ENCODE measurements around the gene KCND3. TPM values are rescaled to one million over a fixed set of nuclear protein-coding genes. Genes with fewer than 3 reads are reported as not detected.

The KCND3 gene
- total RNA-seq, 1 donor, result 0.09 TPM

DNA sequence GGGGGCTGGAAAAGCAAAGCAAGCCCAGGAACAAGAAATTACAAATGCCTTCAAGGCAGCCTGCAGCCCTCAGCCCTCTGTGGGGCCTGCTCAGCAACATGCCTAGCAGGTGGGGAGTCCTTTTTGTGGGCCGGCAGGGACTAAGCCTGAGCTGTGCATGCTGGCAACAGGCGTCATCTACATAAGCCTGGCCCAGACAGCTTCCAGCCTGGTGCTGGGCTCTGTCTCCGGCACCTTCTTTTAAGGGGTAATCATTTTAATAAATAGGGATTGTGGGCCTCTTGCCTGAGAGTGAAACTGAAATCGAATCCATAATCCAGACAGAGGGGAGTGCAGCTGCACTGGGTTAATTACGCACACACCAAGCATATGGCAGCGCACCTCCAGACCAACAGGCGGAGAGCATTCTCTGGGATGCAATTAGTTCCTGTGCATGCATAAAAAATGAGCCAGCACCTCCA is 137.2 kb downstream of the KCND3 start:
- TF ChIP-seq, protein P1, sequence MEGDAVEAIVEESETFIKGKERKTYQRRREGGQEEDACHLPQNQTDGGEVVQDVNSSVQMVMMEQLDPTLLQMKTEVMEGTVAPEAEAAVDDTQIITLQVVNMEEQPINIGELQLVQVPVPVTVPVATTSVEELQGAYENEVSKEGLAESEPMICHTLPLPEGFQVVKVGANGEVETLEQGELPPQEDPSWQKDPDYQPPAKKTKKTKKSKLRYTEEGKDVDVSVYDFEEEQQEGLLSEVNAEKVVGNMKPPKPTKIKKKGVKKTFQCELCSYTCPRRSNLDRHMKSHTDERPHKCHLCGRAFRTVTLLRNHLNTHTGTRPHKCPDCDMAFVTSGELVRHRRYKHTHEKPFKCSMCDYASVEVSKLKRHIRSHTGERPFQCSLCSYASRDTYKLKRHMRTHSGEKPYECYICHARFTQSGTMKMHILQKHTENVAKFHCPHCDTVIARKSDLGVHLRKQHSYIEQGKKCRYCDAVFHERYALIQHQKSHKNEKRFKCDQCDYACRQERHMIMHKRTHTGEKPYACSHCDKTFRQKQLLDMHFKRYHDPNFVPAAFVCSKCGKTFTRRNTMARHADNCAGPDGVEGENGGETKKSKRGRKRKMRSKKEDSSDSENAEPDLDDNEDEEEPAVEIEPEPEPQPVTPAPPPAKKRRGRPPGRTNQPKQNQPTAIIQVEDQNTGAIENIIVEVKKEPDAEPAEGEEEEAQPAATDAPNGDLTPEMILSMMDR (IDR thresholded peaks at IDR 0.05; ENCODE audit: insufficient read depth, low read length), result no peak
- no peak for DNase-seq (ENCODE audit: low read depth)
- H3K4me3 ChIP-seq (ENCODE audit: low read depth, low read length), result no peak overlapping the region

DNA sequence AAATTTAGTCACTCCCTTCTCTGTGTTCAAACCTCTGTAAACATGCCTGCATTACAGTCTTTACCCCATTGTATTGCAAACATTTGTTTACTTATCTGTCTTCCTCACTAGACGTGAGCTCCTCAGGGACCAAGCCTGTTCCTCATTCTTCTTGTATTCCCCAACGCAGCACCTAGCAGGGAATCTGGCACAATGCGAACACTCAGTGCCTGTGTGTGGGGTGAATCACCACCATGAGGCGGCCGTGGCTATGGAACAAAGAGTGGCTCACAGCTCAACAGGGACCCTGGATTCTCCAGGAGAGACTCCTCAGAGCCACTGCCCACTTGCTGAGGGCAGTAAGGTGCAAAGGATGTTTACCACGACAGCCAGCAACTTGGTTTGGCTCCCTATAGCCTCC is 137.9 kb downstream of the KCND3 start:
- no peak overlapping the region for H3K4me3 ChIP-seq (ENCODE audit: low read depth, low read length)
- TF ChIP-seq, protein P1 (IDR thresholded peaks at IDR 0.05; ENCODE audit: insufficient read depth, low read length), result no peak
- DNase-seq (ENCODE audit: low read depth), result no peak

DNA sequence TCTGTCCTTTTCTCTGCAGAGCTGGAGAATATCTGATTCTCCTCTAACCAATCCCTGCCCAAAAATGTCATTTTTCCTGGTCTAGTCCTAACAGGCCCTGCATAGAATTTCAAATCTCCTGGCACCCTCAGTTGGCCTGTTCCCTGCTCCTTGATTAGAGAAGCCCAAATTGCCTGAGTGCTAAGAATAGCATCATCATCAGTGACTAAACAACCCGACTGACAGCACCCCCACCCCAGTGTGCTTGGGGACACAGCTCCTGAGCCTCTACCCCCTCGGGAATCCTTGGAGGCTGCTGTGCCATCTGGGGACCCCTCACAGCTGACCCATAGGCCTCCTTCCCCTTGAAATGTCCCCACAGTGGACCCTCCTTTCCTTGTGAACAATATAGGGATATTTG is 139.4 kb downstream of the KCND3 start:
- TF ChIP-seq, protein P1 (IDR thresholded peaks at IDR 0.05; ENCODE audit: insufficient read depth, low read length), result no peak
- no peak for DNase-seq (ENCODE audit: low read depth)
- H3K4me3 ChIP-seq (ENCODE audit: low read depth, low read length), result no peak overlapping the region

DNA sequence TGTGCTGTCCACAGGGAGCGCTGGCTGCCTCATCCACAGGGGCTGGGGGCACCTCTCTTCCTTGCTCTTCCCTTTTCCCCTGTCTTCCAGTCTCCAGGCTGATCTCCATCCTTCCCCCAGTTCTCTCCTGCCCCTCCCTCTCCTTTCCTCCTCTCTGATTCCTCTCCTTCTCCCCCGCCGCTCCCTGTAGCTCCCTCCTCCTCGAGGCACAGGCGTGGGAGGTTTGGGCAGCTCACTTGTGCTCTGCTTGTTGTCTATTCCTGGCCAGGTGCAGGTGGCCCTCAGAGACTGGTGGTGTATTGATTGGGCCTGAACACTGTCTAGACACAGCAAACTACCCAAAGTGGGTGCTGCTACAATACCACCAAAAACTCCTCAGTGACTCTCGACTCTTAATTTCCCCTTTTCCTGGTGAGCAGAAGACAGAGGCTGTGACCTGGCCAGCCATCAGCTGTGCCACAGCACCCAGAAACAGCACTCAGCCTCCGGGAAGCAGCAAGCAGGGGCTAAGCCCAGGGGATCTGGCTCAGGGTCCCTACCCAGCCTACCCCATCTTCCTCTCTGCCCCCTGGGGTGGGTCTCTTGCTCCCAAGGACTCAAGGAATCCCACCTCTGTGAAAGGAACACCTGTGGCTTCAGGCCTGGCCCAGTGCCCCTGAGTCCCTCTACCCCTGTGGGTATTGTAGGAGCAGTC is 140.5 kb downstream of the KCND3 start:
- no peak for DNase-seq (ENCODE audit: low read depth)
- H3K4me3 ChIP-seq (ENCODE audit: low read depth, low read length), result no peak overlapping the region
- TF ChIP-seq, protein P1 (IDR thresholded peaks at IDR 0.05; ENCODE audit: insufficient read depth, low read length), result no peak

DNA sequence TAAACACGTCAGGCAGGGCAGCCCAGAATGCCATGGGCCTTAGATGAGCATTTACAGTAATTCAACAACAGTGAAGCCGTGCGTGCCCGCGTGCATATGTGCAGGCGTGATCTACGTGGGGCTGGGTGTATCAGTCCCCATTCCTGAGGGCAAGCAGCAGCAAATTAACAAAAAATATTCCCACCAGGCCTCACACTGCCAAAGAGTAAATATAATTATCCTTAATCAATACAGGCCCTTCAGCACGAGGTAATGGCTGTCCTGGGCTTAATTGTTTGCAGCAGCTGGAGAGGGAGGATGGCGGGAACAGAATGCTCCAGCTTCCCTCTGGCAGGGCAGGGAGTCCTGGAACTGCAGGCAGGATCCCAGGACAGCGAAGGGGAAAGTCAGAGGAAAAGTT is 142.0 kb downstream of the KCND3 start:
- no peak for DNase-seq (ENCODE audit: low read depth)
- TF ChIP-seq, protein P1 (IDR thresholded peaks at IDR 0.05; ENCODE audit: insufficient read depth, low read length), result no peak
- no peak overlapping the region for H3K4me3 ChIP-seq (ENCODE audit: low read depth, low read length)

DNA sequence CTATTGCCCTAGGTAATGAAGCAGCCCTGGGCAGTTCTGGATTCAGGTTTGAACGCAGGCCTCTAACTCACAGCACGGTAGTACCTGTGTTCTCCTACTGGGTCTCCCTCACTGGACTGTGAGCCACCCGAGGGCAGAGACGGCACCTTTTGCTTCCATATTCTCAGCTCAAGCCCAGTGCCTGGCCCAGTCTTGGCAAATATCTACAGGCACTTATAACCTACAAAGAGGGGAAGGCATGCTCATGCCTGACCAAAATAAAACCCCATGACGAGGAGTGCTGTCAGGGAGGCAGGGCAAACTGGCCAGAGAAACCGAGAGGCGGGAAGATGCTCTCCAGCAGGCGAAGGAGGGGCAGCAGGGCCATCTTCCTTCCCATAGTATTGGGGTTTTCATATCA is 142.6 kb downstream of the KCND3 start:
- no peak for DNase-seq (ENCODE audit: low read depth)
- TF ChIP-seq, protein P1 (IDR thresholded peaks at IDR 0.05; ENCODE audit: insufficient read depth, low read length), result no peak
- no peak overlapping the region for H3K4me3 ChIP-seq (ENCODE audit: low read depth, low read length)

DNA sequence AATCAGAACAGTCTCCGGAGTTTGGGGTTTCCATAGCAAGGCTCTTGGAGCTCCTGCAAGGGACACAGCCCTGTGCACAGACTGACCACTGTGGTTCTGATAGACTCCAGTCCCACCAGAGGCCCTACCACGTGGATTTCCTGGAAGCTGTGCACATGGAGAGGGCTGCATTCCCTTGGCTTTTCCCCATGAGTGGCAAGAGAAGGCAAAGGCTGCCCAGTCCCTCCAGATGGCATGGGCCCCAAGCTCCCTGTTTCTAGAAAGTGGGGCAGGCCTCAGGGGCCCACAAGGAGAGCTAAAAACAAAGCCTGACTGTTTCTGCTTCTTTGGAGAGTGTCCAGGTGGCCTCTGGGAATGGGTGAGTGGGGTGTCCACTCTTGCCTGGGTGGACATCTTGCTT is 146.3 kb downstream of the KCND3 start:
- no peak overlapping the region for H3K4me3 ChIP-seq (ENCODE audit: low read depth, low read length)
- TF ChIP-seq, protein P1 (IDR thresholded peaks at IDR 0.05; ENCODE audit: insufficient read depth, low read length), result no peak
- DNase-seq (ENCODE audit: low read depth), result no peak
